Measurements from ENCODE around the gene MBNL3. TPM values are rescaled to one million over a fixed set of nuclear protein-coding genes. Genes with fewer than 3 reads are reported as not detected.

Gene MBNL3
- total RNA-seq, 1 experiment from 2014 or later: 195 TPM

GRCh38 chrX:132435222-132435621 is 53.6 kb downstream of the MBNL3 start:
- no peak for DNase-seq
- peaks cover 26% of the 10 kb centered on the region for H3K4me1 ChIP-seq
- peaks cover 25% of the 10 kb centered on the region for H3K4me1 Mint-ChIP-seq (ENCODE audit: low read depth, unreplicated experiment)
- H3K4me3 ChIP-seq (ENCODE audit: low read depth, low read length): no peak overlapping the region
- H3K27me3 Mint-ChIP-seq (ENCODE audit: insufficient read depth, unreplicated experiment): no peaks in the 10 kb centered on the region
- H3K27me3 ChIP-seq (replicated peaks; ENCODE audit: control insufficient read depth, insufficient read depth, low read length): no peaks in the 10 kb centered on the region
- POLR2A ChIA-PET: no interaction called here
- H3K9me3 ChIP-seq: no peaks in the 10 kb centered on the region
- intact Hi-C loops (cut with micrococcal nuclease; ENCODE audit: unreplicated experiment): no loop called here
- no peaks in the 10 kb centered on the region for H3K36me3 Mint-ChIP-seq (ENCODE audit: insufficient read depth, unreplicated experiment)
- no peak overlapping the region for H3K27ac Mint-ChIP-seq (ENCODE audit: unreplicated experiment)
- H3K9me3 Mint-ChIP-seq (ENCODE audit: unreplicated experiment): no peaks in the 10 kb centered on the region
- no peaks in the 10 kb centered on the region for H3K36me3 ChIP-seq (ENCODE audit: control insufficient read depth, insufficient read depth, low read length)
- no peak for TF ChIP-seq CTCF (IDR thresholded peaks at IDR 0.05; ENCODE audit: insufficient read depth in 1 of 2, low read depth in 1 of 2, low read length in 1 of 2, severe bottlenecking in 1 of 2, unreplicated experiment in 1 of 2)
- no TSS peak for BruUV-seq (replicated peaks)
- H3K4me3 Mint-ChIP-seq (ENCODE audit: unreplicated experiment): no peak overlapping the region
- CTCF ChIA-PET: no interaction called here

GRCh38 chrX:132433551-132433950 is 55.3 kb downstream of the MBNL3 start:
- intact Hi-C loops (cut with micrococcal nuclease; ENCODE audit: unreplicated experiment): no loop called here
- Mint-ChIP-seq H3K4me3 (ENCODE audit: unreplicated experiment) (no peak overlapping the region), H3K4me1 (ENCODE audit: low read depth, unreplicated experiment) (peaks cover 25% of the 10 kb centered on the region), H3K36me3 (ENCODE audit: insufficient read depth, unreplicated experiment) (no peaks in the 10 kb centered on the region), H3K27me3 (ENCODE audit: insufficient read depth, unreplicated experiment) (no peaks in the 10 kb centered on the region), H3K27ac (ENCODE audit: unreplicated experiment) (peak overlapping the region; percentile 92), H3K9me3 (ENCODE audit: unreplicated experiment) (no peaks in the 10 kb centered on the region)
- Histone ChIP-seq H3K36me3 (ENCODE audit: control insufficient read depth, insufficient read depth, low read length) (no peaks in the 10 kb centered on the region), H3K27me3 (replicated peaks; ENCODE audit: control insufficient read depth, insufficient read depth, low read length) (no peaks in the 10 kb centered on the region), H3K4me3 (ENCODE audit: low read depth, low read length) (no peak overlapping the region), H3K9me3 (no peaks in the 10 kb centered on the region), H3K4me1 (peaks cover 26% of the 10 kb centered on the region)
- no TSS peak for BruUV-seq (replicated peaks)
- no peak for TF ChIP-seq CTCF (IDR thresholded peaks at IDR 0.05; ENCODE audit: insufficient read depth in 1 of 2, low read depth in 1 of 2, low read length in 1 of 2, severe bottlenecking in 1 of 2, unreplicated experiment in 1 of 2)
- ChIA-PET POLR2A (no interaction called here), CTCF (no interaction called here)
- DNase-seq: peak in 1 of 2 experiments; percentile 35

GRCh38 chrX:132433001-132433400 is 55.8 kb downstream of the MBNL3 start:
- H3K27me3 ChIP-seq (replicated peaks; ENCODE audit: control insufficient read depth, insufficient read depth, low read length): no peaks in the 10 kb centered on the region
- Mint-ChIP-seq H3K4me1 (ENCODE audit: low read depth, unreplicated experiment) (peaks cover 25% of the 10 kb centered on the region), H3K9me3 (ENCODE audit: unreplicated experiment) (no peaks in the 10 kb centered on the region), H3K27ac (ENCODE audit: unreplicated experiment) (peak overlapping the region; percentile 92), H3K36me3 (ENCODE audit: insufficient read depth, unreplicated experiment) (no peaks in the 10 kb centered on the region), H3K27me3 (ENCODE audit: insufficient read depth, unreplicated experiment) (no peaks in the 10 kb centered on the region), H3K4me3 (ENCODE audit: unreplicated experiment) (no peak overlapping the region)
- no TSS peak for BruUV-seq (replicated peaks)
- no peak for TF ChIP-seq CTCF (IDR thresholded peaks at IDR 0.05; ENCODE audit: insufficient read depth in 1 of 2, low read depth in 1 of 2, low read length in 1 of 2, severe bottlenecking in 1 of 2, unreplicated experiment in 1 of 2)
- peak; percentile 40 to 53 for DNase-seq
- ChIA-PET POLR2A (no interaction called here), CTCF (no interaction called here)
- H3K4me3 ChIP-seq (ENCODE audit: low read depth, low read length): no peak overlapping the region
- intact Hi-C loops (cut with micrococcal nuclease; ENCODE audit: unreplicated experiment): no loop called here
- no peaks in the 10 kb centered on the region for H3K36me3 ChIP-seq (ENCODE audit: control insufficient read depth, insufficient read depth, low read length)
- peaks cover 26% of the 10 kb centered on the region for H3K4me1 ChIP-seq
- H3K9me3 ChIP-seq: no peaks in the 10 kb centered on the region

Measured in Caco-2 (cell line).